Measurements from ENCODE around the gene PTGR1. TPM values are rescaled to one million over a fixed set of nuclear protein-coding genes. Genes with fewer than 3 reads are reported as not detected.
"Not testable (repeated sequence)": the region's sequence is repeated elsewhere in the genome, so short reads cannot be mapped to it uniquely, and the experiment has no call there.

PTGR1 gene
- polyA plus RNA-seq, 2 donors: 28.2 to 93.3 TPM

DNA sequence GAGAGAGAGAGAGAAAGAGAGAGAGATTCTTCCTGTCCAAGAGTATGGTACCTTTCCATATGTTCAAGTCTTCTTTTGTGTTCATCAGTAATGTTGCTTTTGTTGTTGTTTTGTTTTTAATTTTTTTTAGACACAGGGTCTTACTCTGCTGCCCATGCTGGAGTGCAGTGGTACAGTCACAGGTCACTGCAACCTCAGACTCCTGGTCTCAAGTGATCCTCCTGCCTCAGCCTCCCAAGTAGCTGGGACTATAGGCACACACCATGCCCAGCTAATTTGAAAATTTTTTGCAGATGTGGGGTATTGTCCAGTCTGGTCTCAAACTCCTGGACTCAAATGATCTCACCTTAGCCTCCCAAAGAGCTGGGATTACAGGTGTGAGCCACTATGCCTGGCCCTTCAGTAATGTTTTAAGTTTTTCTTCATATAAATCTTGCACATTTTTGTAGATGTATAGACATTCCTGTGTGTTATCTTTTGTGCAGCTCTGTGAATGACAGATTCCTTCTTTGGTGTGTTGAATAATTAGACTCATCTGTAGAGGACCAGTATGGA, 38.2 kb downstream of the PTGR1 start:
- no peak overlapping the region for H3K4me3 ChIP-seq (ENCODE audit: low read depth in 1 of 2, low read length in 2 of 2)
- no peaks in the 10 kb centered on the region for H3K36me3 ChIP-seq (ENCODE audit: control insufficient read depth in 2 of 2, insufficient read depth in 2 of 2, low read length in 1 of 2)
- H3K27me3 ChIP-seq (ENCODE audit: control insufficient read depth in 1 of 2, insufficient read depth in 2 of 2, low read length in 2 of 2): no peaks in the 10 kb centered on the region
- peaks cover 0 to 5% of the 10 kb centered on the region in 2 donors for H3K4me1 ChIP-seq (ENCODE audit: control insufficient read depth in 2 of 2, insufficient read depth in 2 of 2, low read length in 1 of 2)
- H3K9me3 ChIP-seq (ENCODE audit: control insufficient read depth in 2 of 2, insufficient read depth in 1 of 2, low read depth in 1 of 2, low read length in 1 of 2): peaks cover 0 to 3% of the 10 kb centered on the region in 2 donors
- H3K27ac ChIP-seq (ENCODE audit: low read depth in 2 of 2, low read length in 1 of 2): no peak overlapping the region

DNA sequence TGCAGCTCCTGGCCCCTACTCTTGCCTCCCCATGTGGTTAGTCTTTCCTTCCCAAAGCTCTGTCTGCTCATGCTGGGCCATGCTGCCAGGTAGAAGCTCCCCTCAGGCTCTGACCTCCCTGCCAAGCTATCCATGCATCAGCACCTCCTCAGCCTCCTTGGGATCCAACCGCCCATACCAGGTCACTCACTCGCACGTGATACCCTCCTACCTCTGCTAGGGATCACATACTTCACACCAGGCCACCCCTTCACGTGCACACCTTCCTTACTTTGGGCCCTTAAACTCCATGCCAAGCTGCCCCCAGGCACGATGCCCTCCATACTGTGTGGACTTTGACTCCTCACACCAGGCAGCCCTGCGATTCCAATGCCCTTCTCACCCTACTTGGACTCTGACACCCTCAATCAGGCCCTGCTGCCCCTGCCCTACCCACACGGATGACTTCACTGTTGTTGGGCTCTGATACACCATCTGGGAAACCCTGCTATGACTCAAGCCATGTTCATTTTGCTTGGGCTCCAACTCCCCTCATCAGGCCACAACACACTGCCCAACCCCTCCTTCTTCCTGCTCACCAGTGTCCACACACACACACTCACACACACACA, 40.3 kb downstream of the PTGR1 start:
- Histone ChIP-seq H3K27ac (ENCODE audit: low read depth in 2 of 2, low read length in 1 of 2) (no peak overlapping the region), H3K36me3 (ENCODE audit: control insufficient read depth in 2 of 2, insufficient read depth in 2 of 2, low read length in 1 of 2) (no peaks in the 10 kb centered on the region), H3K4me1 (ENCODE audit: control insufficient read depth in 2 of 2, insufficient read depth in 2 of 2, low read length in 1 of 2) (peaks cover 0 to 5% of the 10 kb centered on the region in 2 donors), H3K9me3 (ENCODE audit: control insufficient read depth in 2 of 2, insufficient read depth in 1 of 2, low read depth in 1 of 2, low read length in 1 of 2) (peaks cover 0 to 3% of the 10 kb centered on the region in 2 donors), H3K27me3 (ENCODE audit: control insufficient read depth in 1 of 2, insufficient read depth in 2 of 2, low read length in 2 of 2) (no peaks in the 10 kb centered on the region), H3K4me3 (ENCODE audit: low read depth in 1 of 2, low read length in 2 of 2) (no peak overlapping the region)
- WGBS, 2 donors: 83 to 90% methylated on average over 7 of the region's 7 CpGs

DNA sequence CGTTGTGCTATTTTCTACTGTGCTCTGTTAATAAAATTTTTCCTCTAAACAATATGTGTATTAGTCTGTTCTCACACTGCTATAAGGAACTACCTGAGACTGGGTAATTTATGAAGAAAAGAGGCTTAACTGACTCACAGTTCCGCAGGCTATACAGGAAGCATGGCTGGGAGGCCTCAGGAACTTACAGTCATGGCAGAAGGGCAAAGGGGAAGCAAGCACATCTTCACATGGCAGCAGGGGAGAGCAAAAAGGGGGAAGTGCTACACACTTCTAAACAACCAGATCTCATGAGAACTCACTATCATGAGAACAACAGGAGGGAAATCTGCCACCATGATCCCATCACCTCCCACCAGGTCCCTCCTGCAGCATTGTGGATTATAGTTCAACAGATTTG, 44.0 kb downstream of the PTGR1 start:
- not testable (repeated sequence) for H3K4me3 ChIP-seq (ENCODE audit: low read depth in 1 of 2, low read length in 2 of 2); H3K27me3 ChIP-seq (ENCODE audit: control insufficient read depth in 1 of 2, insufficient read depth in 2 of 2, low read length in 2 of 2); H3K36me3 ChIP-seq (ENCODE audit: control insufficient read depth in 2 of 2, insufficient read depth in 2 of 2, low read length in 1 of 2); H3K4me1 ChIP-seq (ENCODE audit: control insufficient read depth in 2 of 2, insufficient read depth in 2 of 2, low read length in 1 of 2); H3K27ac ChIP-seq (ENCODE audit: low read depth in 2 of 2, low read length in 1 of 2); H3K9me3 ChIP-seq (ENCODE audit: control insufficient read depth in 2 of 2, insufficient read depth in 1 of 2, low read depth in 1 of 2, low read length in 1 of 2)
- WGBS, 2 donors: 84 to 88% methylated on average over 2 of the region's 2 CpGs

DNA sequence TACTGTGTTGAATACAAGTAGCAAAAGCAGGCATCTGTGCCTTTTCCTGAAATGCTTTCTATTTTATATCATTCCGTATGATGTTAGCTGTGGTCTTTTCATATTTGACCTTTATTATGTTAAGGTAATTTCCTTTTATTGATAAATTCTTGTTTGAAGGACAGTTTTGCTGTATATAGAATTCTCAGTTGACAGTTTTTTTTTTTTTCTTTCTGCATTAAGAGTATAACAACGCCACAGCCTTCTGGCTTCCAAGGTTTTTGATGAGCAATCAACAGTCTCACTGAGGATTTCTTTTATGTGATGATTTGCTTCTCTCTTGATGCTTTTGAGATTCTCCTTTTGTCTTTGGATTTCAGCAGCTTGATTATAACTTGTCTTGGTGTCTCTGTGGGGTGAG, 50.8 kb downstream of the PTGR1 start:
- no peak overlapping the region for H3K27ac ChIP-seq (ENCODE audit: low read depth in 2 of 2, low read length in 1 of 2)
- no peaks in the 10 kb centered on the region for H3K36me3 ChIP-seq (ENCODE audit: control insufficient read depth in 2 of 2, insufficient read depth in 2 of 2, low read length in 1 of 2)
- H3K4me3 ChIP-seq (ENCODE audit: low read depth in 1 of 2, low read length in 2 of 2): no peak overlapping the region
- H3K9me3 ChIP-seq (ENCODE audit: control insufficient read depth in 2 of 2, insufficient read depth in 1 of 2, low read depth in 1 of 2, low read length in 1 of 2): peaks cover 10% of the 10 kb centered on the region in 2 donors
- H3K27me3 ChIP-seq (ENCODE audit: control insufficient read depth in 1 of 2, insufficient read depth in 2 of 2, low read length in 2 of 2): no peaks in the 10 kb centered on the region
- WGBS, 2 donors: 93 to 97% methylated on average over 2 of the region's 2 CpGs
- H3K4me1 ChIP-seq (ENCODE audit: control insufficient read depth in 2 of 2, insufficient read depth in 2 of 2, low read length in 1 of 2): no peaks in the 10 kb centered on the region

DNA sequence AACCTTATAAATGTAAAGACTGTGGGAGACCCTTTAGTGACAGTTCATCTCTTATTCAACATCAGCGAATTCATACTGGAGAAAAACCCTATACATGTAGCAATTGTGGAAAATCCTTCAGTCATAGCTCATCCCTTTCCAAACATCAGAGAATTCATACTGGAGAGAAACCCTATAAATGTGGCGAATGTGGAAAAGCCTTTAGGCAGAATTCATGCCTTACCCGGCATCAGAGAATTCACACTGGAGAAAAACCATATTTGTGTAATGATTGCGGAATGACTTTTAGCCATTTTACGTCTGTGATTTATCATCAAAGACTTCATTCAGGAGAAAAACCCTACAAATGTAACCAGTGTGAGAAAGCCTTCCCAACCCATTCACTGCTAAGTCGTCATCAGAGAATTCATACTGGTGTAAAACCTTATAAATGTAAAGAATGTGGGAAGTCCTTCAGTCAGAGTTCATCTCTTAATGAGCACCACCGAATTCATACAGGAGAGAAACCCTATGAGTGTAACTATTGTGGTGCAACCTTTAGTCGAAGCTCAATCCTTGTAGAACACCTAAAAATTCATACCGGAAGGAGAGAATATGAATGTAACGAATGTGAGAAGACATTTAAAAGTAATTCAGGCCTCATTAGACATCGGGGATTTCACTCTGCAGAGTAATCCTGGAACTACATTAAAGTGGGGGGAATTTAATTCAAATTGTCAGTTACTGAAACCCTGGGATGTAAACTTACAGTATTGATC, 56.8 kb downstream of the PTGR1 start:
- peaks cover 7 to 10% of the 10 kb centered on the region in 2 donors for H3K9me3 ChIP-seq (ENCODE audit: control insufficient read depth in 2 of 2, insufficient read depth in 1 of 2, low read depth in 1 of 2, low read length in 1 of 2)
- peaks cover 0 to 6% of the 10 kb centered on the region in 2 donors for H3K36me3 ChIP-seq (ENCODE audit: control insufficient read depth in 2 of 2, insufficient read depth in 2 of 2, low read length in 1 of 2)
- 95 to 97% methylated on average over 11 of the region's 11 CpGs for WGBS, 2 donors
- no peak overlapping the region for H3K27ac ChIP-seq (ENCODE audit: low read depth in 2 of 2, low read length in 1 of 2)
- H3K4me1 ChIP-seq (ENCODE audit: control insufficient read depth in 2 of 2, insufficient read depth in 2 of 2, low read length in 1 of 2): no peaks in the 10 kb centered on the region
- no peak overlapping the region for H3K4me3 ChIP-seq (ENCODE audit: low read depth in 1 of 2, low read length in 2 of 2)
- no peaks in the 10 kb centered on the region for H3K27me3 ChIP-seq (ENCODE audit: control insufficient read depth in 1 of 2, insufficient read depth in 2 of 2, low read length in 2 of 2)

DNA sequence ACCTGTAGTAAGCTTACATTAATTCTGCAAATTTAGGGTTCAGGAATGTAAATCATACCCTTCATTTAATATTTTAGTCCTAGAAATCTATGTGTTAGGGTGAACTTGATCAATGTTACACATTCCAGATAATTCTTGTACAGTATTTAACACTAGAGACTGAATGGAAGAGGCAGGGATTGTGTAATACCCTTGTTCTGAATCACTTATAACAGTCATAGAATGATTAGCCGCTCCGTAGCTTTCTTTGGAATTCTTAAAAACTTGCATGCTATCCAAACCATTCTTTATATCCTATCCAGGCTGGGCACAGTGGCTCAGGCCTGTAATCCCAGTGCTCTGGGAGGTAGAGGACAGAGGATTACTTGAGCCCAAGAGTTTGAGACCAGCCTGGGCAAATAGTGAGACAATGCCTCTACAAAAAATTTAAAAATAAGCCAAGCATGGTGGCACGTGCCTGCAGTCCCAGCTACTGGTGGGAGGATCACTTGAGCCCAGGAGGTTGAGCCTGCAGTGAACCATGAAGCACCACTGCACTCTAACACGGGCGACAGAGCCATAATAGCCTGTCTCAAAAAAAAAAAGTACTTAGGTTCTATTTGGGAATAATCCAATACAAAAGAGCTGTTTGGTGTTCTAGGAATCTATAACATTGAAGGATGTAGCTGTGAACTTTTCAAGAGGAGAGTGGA, 66.2 kb downstream of the PTGR1 start:
- H3K4me1 ChIP-seq (ENCODE audit: control insufficient read depth in 2 of 2, insufficient read depth in 2 of 2, low read length in 1 of 2): no peaks in the 10 kb centered on the region
- no peaks in the 10 kb centered on the region for H3K27me3 ChIP-seq (ENCODE audit: control insufficient read depth in 1 of 2, insufficient read depth in 2 of 2, low read length in 2 of 2)
- H3K27ac ChIP-seq (ENCODE audit: low read depth in 2 of 2, low read length in 1 of 2): no peak overlapping the region
- no peak overlapping the region for H3K4me3 ChIP-seq (ENCODE audit: low read depth in 1 of 2, low read length in 2 of 2)
- WGBS, 2 donors: 84 to 88% methylated on average over 5 of the region's 5 CpGs
- peaks cover 6 to 16% of the 10 kb centered on the region in 2 donors for H3K9me3 ChIP-seq (ENCODE audit: control insufficient read depth in 2 of 2, insufficient read depth in 1 of 2, low read depth in 1 of 2, low read length in 1 of 2)
- H3K36me3 ChIP-seq (ENCODE audit: control insufficient read depth in 2 of 2, insufficient read depth in 2 of 2, low read length in 1 of 2): peaks cover 0 to 3% of the 10 kb centered on the region in 2 donors

DNA sequence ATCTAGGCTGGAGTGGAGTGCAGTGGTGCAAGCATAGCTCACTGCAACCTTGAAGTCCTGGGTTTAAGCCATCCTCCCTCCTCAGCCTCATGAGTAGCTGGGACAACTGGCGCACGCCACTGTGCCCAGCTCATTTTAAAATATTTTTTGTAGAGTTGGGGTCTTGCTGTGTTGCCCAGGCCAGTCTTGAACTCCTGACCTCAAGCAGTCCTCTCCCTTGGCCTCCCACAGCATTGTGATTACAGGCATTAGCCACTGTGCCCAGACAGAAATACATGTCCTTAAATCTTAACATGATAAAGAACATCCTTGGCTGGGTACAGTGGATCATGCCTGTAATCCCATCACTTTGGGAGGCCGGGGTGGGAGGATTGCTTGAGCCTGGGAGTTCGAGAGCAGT, 67.7 kb downstream of the PTGR1 start:
- WGBS, 2 donors: 90 to 97% methylated on average over 4 of the region's 4 CpGs
- no peaks in the 10 kb centered on the region for H3K36me3 ChIP-seq (ENCODE audit: control insufficient read depth in 2 of 2, insufficient read depth in 2 of 2, low read length in 1 of 2)

DNA sequence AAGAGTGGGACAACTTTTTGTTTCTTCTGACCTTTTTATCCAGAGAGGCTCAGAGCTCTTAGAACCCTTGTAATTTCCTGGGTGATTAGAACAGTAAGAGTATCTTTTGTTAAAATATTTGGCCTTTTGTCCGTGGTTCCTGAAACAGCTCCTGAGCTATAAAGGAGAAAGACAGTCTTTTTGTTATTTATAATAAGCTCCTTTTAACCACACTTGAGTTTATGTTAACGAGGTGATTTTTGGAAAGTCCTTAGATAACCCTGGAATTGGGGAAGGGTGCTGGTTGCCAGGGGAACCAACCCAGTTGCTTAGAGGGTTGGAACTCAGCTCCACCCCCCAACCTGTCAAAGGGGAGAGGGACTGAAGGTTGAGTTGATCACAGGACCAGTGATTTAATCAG, 69.7 kb downstream of the PTGR1 start:
- no peak overlapping the region for H3K4me3 ChIP-seq (ENCODE audit: low read depth in 1 of 2, low read length in 2 of 2)
- H3K36me3 ChIP-seq (ENCODE audit: control insufficient read depth in 2 of 2, insufficient read depth in 2 of 2, low read length in 1 of 2): no peaks in the 10 kb centered on the region
- H3K27ac ChIP-seq (ENCODE audit: low read depth in 2 of 2, low read length in 1 of 2): no peak overlapping the region
- H3K4me1 ChIP-seq (ENCODE audit: control insufficient read depth in 2 of 2, insufficient read depth in 2 of 2, low read length in 1 of 2): peaks cover 3 to 5% of the 10 kb centered on the region in 2 donors
- H3K27me3 ChIP-seq (ENCODE audit: control insufficient read depth in 1 of 2, insufficient read depth in 2 of 2, low read length in 2 of 2): no peaks in the 10 kb centered on the region
- 35 to 47% methylated on average over 2 of the region's 2 CpGs for WGBS, 2 donors
- H3K9me3 ChIP-seq (ENCODE audit: control insufficient read depth in 2 of 2, insufficient read depth in 1 of 2, low read depth in 1 of 2, low read length in 1 of 2): peaks cover 0 to 4% of the 10 kb centered on the region in 2 donors

More for the DNA sequence above, 67.7 kb downstream of the PTGR1 start:
- Histone ChIP-seq H3K4me3 (ENCODE audit: low read depth in 1 of 2, low read length in 2 of 2) (no peak overlapping the region), H3K27ac (ENCODE audit: low read depth in 2 of 2, low read length in 1 of 2) (no peak overlapping the region), H3K4me1 (ENCODE audit: control insufficient read depth in 2 of 2, insufficient read depth in 2 of 2, low read length in 1 of 2) (no peaks in the 10 kb centered on the region), H3K9me3 (ENCODE audit: control insufficient read depth in 2 of 2, insufficient read depth in 1 of 2, low read depth in 1 of 2, low read length in 1 of 2) (peaks cover 0 to 8% of the 10 kb centered on the region in 2 donors), H3K27me3 (ENCODE audit: control insufficient read depth in 1 of 2, insufficient read depth in 2 of 2, low read length in 2 of 2) (no peaks in the 10 kb centered on the region)

DNA sequence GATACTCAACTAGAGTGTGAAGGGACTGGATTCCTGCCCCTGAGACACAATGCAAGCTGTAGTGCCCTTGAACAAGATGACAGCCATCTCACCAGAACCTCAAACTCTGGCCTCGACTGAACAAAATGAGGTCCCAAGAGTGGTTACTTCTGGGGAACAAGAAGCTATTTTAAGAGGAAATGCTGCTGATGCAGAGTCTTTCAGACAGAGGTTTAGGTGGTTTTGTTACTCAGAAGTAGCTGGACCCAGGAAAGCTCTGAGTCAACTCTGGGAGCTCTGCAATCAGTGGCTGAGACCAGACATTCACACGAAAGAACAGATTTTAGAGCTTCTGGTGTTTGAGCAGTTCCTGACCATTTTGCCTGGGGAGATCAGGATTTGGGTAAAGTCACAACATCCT, 72.1 kb downstream of the PTGR1 start:
- WGBS, 2 donors: 91 to 95% methylated on average over 2 of the region's 2 CpGs
- no peak overlapping the region for H3K4me3 ChIP-seq (ENCODE audit: low read depth in 1 of 2, low read length in 2 of 2)
- H3K4me1 ChIP-seq (ENCODE audit: control insufficient read depth in 2 of 2, insufficient read depth in 2 of 2, low read length in 1 of 2): peaks cover 3 to 5% of the 10 kb centered on the region in 2 donors
- H3K36me3 ChIP-seq (ENCODE audit: control insufficient read depth in 2 of 2, insufficient read depth in 2 of 2, low read length in 1 of 2): no peaks in the 10 kb centered on the region
- H3K27me3 ChIP-seq (ENCODE audit: control insufficient read depth in 1 of 2, insufficient read depth in 2 of 2, low read length in 2 of 2): no peaks in the 10 kb centered on the region
- no peak overlapping the region for H3K27ac ChIP-seq (ENCODE audit: low read depth in 2 of 2, low read length in 1 of 2)
- peaks cover 0 to 4% of the 10 kb centered on the region in 2 donors for H3K9me3 ChIP-seq (ENCODE audit: control insufficient read depth in 2 of 2, insufficient read depth in 1 of 2, low read depth in 1 of 2, low read length in 1 of 2)

Measured in esophagus (tissue), 2 donors.